ENCODE measurements around the gene MPG. TPM values are rescaled to one million over a fixed set of nuclear protein-coding genes. Genes with fewer than 3 reads are reported as not detected.

Gene MPG
- total RNA-seq, 1 experiment from 2014 or later = 60.0 TPM

DNA sequence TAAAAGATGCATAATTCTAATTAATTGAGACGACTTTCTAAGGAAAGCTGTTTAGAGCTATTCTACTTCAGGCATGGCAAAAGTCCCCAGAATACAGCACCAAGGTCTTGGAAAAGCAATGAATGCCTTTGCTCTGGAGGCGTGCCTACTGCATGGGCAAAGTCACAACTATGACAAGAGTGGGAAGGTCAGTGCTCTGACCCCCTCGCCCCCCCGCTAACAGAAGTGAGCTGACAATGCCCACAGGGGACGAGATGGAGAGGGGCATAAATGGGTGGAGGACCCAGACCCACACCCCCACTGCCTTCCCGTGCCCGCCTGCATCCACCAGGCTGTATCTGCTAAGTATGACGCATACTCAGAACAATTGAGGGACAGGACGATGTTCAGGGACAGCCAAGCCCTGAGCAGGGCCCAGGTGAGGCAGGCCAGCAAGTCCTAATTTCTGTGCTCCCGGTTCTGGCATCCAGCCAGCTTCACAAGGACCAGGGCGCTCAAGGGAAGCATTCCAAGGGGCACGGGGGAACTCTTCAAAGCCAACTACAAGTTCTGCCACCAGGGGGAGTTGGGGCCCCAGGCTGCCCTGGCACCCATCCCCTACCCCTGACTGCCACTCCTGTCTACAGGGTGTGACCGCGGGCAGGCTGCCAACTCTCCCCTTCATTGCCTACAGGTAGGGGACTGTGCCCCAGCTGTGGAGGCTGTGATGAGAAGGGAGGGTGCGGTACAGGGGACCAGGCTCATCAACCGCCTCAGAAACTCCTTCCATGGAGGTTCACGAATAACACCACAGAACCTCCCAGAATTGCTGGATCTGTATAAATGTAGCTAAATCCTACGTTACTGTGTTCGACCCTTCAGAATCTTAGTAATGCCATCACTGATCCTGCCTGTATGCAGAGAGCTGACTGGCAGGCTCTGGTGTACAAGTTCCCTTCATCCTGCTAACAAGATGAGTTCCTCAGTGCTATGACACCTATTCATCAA, 39.6 kb downstream of the MPG start:
- H3K4me1 Mint-ChIP-seq = peaks cover 5% of the 10 kb centered on the region
- peaks cover 19% of the 10 kb centered on the region for H3K36me3 Mint-ChIP-seq
- H3K27me3 Mint-ChIP-seq (ENCODE audit: low read depth) = no peaks in the 10 kb centered on the region
- H3K27ac Mint-ChIP-seq = no peak overlapping the region
- TF ChIP-seq MXD4 (CRISPR knock-in tag; IDR thresholded peaks at IDR 0.05; ENCODE audit: borderline replicate concordance) = no peak
- TF ChIP-seq, protein P1, sequence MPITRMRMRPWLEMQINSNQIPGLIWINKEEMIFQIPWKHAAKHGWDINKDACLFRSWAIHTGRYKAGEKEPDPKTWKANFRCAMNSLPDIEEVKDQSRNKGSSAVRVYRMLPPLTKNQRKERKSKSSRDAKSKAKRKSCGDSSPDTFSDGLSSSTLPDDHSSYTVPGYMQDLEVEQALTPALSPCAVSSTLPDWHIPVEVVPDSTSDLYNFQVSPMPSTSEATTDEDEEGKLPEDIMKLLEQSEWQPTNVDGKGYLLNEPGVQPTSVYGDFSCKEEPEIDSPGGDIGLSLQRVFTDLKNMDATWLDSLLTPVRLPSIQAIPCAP (CRISPR knock-in tag; IDR thresholded peaks at IDR 0.05) = no peak
- TF ChIP-seq, protein P2, sequence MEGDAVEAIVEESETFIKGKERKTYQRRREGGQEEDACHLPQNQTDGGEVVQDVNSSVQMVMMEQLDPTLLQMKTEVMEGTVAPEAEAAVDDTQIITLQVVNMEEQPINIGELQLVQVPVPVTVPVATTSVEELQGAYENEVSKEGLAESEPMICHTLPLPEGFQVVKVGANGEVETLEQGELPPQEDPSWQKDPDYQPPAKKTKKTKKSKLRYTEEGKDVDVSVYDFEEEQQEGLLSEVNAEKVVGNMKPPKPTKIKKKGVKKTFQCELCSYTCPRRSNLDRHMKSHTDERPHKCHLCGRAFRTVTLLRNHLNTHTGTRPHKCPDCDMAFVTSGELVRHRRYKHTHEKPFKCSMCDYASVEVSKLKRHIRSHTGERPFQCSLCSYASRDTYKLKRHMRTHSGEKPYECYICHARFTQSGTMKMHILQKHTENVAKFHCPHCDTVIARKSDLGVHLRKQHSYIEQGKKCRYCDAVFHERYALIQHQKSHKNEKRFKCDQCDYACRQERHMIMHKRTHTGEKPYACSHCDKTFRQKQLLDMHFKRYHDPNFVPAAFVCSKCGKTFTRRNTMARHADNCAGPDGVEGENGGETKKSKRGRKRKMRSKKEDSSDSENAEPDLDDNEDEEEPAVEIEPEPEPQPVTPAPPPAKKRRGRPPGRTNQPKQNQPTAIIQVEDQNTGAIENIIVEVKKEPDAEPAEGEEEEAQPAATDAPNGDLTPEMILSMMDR (IDR thresholded peaks at IDR 0.05) = peak; percentile 92
- ATAC-seq (peak; percentile 97), DNase-seq (ENCODE audit: low spot score) (peak; percentile 84)
- ChIA-PET POLR2A (interaction anchor here (0.6 kb wide), 1 partner anchor 15 kb away, joined by 3 read pairs; no protein-coding TSS in a partner anchor), CTCF (interaction anchor here (0.5 to 5.6 kb wide), 37 partner anchors 10 to 244 kb away, joined by 3 to 73 read pairs (median 5); partner anchors contain the start of genes AXIN1, HBM, HBQ1 and MPG)
- no peak overlapping the region for H3K4me3 Mint-ChIP-seq
- H3K9me3 Mint-ChIP-seq = no peaks in the 10 kb centered on the region

DNA sequence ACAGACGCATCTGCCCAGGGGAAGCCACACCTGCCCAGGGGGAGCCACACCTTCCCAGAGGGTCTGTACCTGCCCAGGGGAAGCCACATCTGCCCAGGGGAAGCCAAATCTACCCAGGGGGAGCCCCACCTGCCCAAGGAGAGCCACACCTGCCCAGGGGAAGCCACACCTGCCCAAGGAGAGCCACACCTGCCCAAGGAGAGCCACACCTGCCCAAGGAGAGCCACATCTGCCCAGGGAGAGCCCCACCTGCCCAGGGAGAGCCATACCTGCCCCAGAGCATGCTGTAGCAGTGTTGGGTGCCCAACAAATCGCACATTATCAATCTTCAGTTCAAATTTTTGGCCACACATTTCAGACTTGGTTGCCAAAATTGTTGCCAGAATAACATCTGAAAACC, 40.8 kb downstream of the MPG start:
- Mint-ChIP-seq H3K27me3 (ENCODE audit: low read depth) (no peaks in the 10 kb centered on the region), H3K9me3 (no peaks in the 10 kb centered on the region), H3K4me3 (no peak overlapping the region), H3K36me3 (peaks cover 15% of the 10 kb centered on the region), H3K4me1 (peaks cover under 1% of the 10 kb centered on the region), H3K27ac (no peak overlapping the region)
- DNase-seq (ENCODE audit: low spot score) (no peak), ATAC-seq (no peak)
- CTCF ChIA-PET = interaction anchor here (1.6 to 5.6 kb wide), 11 partner anchors 9 to 243 kb away, joined by 5 to 73 read pairs (median 17); partner anchors contain the start of genes AXIN1, HBQ1 and NPRL3
- TF ChIP-seq FOXK1 (CRISPR knock-in tag; IDR thresholded peaks at IDR 0.05) (no peak), EMX1 (CRISPR knock-in tag; IDR thresholded peaks at IDR 0.05) (no peak), NR2C2 (CRISPR knock-in tag; IDR thresholded peaks at IDR 0.05) (no peak), ZNF317 (CRISPR knock-in tag; IDR thresholded peaks at IDR 0.05; ENCODE audit: borderline replicate concordance, low read depth) (no peak), ZNF416 (CRISPR knock-in tag; IDR thresholded peaks at IDR 0.05) (no peak), CREM (CRISPR knock-in tag; IDR thresholded peaks at IDR 0.05) (no peak), PRRX2 (CRISPR knock-in tag; IDR thresholded peaks at IDR 0.05) (no peak), NFE2L1 (CRISPR knock-in tag; IDR thresholded peaks at IDR 0.05) (no peak), NR1H2 (CRISPR knock-in tag; IDR thresholded peaks at IDR 0.05) (no peak), HMGA2 (CRISPR knock-in tag; IDR thresholded peaks at IDR 0.05) (no peak), OVOL2 (CRISPR knock-in tag; IDR thresholded peaks at IDR 0.05; ENCODE audit: borderline replicate concordance) (no peak)
- TF ChIP-seq, protein P3, sequence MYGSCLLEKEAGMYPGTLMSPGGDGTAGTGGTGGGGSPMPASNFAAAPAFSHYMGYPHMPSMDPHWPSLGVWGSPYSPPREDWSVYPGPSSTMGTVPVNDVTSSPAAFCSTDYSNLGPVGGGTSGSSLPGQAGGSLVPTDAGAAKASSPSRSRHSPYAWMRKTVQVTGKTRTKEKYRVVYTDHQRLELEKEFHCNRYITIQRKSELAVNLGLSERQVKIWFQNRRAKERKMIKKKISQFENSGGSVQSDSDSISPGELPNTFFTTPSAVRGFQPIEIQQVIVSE (CRISPR knock-in tag; IDR thresholded peaks at IDR 0.05; ENCODE audit: borderline replicate concordance) = no peak
- TF ChIP-seq, protein P4, sequence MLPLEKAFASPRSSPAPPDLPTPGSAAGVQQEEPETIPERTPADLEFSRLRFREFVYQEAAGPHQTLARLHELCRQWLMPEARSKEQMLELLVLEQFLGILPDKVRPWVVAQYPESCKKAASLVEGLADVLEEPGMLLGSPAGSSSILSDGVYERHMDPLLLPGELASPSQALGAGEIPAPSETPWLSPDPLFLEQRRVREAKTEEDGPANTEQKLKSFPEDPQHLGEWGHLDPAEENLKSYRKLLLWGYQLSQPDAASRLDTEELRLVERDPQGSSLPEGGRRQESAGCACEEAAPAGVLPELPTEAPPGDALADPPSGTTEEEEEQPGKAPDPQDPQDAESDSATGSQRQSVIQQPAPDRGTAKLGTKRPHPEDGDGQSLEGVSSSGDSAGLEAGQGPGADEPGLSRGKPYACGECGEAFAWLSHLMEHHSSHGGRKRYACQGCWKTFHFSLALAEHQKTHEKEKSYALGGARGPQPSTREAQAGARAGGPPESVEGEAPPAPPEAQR (CRISPR knock-in tag; IDR thresholded peaks at IDR 0.05) = no peak
- TF ChIP-seq, protein P5, sequence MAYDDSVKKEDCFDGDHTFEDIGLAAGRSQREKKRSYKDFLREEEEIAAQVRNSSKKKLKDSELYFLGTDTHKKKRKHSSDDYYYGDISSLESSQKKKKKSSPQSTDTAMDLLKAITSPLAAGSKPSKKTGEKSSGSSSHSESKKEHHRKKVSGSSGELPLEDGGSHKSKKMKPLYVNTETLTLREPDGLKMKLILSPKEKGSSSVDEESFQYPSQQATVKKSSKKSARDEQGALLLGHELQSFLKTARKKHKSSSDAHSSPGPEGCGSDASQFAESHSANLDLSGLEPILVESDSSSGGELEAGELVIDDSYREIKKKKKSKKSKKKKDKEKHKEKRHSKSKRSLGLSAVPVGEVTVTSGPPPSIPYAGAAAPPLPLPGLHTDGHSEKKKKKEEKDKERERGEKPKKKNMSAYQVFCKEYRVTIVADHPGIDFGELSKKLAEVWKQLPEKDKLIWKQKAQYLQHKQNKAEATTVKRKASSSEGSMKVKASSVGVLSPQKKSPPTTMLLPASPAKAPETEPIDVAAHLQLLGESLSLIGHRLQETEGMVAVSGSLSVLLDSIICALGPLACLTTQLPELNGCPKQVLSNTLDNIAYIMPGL (CRISPR knock-in tag; IDR thresholded peaks at IDR 0.05) = no peak
- TF ChIP-seq, protein P6, sequence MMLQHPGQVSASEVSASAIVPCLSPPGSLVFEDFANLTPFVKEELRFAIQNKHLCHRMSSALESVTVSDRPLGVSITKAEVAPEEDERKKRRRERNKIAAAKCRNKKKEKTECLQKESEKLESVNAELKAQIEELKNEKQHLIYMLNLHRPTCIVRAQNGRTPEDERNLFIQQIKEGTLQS (CRISPR knock-in tag; conservative IDR thresholded peaks at IDR 0.05) = no peak
- POLR2A ChIA-PET = no interaction called here

Measured in WTC11 (cell line).